Cortex of kidney (tissue), 1 donor: ENCODE measurements around the gene C10orf90.

Experiments used
- DNase-seq: peaks from one replicate; lab custom pipeline; 2025; lab: John Stamatoyannopoulos, UW

The C10orf90 gene

DNA sequence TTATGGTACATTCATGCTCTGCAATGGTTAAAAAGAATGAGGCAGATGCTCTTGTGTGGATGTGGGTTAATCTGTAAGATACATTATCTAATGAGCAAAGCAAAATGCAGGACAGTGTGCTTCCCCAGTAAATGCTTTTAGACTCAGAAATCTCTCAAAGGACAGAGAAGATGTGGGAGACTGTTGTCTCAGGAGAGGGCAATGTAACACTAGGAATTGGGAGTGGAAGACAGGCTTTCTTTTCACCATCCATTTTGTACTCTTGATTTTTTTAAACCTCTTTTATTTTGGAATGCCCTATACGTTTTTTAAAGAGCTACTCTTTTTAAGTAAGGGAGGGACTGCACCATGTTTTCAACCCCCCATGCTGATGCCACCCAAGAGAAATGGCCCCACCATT is 204.7 kb downstream of the C10orf90 start:
- no peak for DNase-seq

DNA sequence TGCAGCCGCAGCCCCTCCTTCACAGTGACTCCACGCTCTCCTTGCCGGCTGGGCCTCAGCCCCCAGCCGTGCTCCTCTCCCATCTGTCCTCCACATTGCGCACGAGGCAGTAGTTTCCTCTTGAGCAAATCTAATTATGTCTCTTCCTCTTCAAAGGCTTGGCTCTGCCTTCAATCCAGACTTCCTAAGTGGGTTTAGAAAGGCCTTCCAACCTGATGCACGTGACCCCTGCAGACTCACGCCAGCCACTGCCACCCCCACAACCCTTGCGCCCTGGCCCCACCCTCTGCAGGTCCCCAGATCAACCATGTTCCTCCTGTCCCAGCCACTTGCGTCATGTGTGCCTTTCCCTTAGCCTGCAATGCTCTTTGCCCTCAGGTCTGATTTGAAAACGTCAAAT is 207.2 kb downstream of the C10orf90 start:
- no peak for DNase-seq

DNA sequence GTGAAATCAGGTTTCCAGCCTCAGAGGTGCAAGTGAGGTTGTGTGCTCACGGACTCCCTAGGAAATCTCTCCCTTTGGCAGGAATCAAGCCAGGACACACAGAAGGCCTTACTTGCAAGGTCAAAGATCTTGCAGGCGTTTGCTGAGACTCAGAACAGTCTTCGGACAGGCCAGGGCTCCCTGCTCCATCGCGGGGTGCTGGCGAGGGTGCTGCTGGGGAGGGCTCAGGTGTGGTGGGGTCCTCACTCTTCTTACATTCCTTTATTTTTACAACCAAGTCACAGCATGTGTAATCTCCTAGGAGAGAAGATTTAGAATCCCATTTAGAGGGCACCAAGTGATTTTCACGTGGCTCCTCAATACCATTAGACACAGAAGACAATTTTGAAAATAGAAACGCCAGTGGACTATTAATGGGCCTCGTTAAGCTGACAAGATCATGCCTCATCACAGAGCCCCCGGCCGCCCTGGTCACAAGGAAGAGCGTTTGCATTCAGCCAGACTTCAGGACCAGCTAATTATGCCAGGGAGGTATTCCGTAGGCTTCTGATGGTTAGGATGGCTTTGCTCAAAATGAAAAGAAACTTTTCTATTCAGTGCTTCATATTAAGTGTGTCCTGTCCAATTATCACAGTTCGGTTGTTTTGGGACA is 209.1 kb downstream of the C10orf90 start:
- DNase-seq: no peak

DNA sequence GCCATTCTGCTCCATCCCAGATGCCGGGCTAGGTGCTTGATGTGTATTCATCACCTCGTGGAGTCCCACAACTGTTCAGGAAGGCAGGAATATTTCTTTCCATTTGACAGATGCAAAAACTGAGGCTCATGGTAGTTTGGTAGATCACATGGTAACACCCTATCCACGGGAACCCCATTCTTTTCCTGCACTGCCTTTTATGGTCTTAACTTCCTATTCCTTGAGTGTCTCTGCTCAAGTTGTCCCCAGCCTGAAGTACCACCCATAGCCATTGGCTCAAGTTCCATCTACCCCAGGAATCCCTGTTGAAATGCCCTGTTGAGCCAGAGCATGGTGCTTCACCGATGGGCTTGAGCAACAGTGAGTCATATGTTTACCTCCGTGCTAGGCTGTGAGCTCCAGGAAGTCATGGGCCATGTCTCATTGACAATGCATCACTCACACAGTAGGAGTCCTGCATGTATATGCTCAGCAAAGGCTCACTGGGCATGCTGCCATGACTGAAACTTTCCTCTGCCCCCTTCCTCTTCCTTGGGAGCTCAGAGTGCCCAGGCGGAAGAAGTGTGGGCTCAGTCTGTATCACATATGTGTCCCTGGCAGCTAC is 210.5 kb downstream of the C10orf90 start:
- DNase-seq: no peak

DNA sequence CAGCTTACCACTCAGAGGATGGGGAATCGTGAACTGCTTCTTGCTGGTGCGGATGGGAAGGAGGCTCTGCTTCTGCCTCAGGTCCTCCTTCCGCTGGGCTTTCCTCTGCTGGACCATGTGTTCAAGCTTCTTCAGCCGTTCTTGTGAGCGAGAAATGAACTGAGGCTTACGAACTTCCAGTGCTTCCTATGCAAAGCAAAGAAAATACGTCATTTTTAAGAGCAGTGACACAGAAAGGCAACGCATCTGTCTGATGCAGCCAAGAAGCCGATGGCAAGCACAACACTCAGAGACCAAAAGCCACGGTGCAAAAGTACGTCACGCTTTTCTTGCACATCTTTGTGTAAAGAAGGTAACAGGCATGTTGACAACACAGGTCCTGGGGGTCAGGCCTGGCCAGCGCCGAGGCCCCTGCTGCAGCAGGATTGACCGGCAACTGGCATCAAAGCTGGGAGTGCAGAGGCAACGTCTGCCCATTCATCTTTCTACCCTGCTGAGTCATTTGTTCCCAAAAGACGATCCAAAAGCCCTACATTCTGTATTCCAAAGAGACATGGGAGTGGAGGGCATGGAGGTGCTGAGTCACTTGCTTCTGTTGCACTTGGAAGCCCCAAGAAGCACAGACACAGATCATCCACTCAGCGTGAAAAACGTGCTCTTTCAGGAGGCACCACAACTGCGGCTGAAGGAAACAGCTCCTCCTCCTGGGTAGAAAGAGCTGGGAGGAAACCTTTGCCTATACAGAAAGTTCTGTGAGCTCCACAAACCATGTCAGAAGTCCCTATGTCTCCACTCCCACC is 211.3 kb downstream of the C10orf90 start:
- no peak for DNase-seq

DNA sequence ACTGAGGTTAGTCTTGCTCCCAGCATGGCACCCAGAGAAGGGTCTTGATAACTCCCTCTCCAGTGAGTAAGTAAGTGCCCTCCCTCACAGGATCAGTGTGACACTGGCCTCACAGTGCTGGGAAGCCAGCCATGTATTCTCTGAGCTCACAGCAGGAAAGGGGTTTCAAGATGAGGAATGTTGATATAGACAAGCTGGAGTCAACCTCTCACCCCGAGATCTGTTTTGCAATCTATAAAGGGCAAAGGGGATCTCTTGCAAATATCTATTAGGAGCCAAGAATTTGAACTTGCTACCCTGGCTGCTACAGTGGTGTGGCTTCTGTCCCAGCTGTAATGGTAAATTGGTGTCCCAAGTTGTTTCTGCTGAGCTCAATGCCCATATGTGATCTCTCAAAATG is 212.0 kb downstream of the C10orf90 start:
- DNase-seq: no peak

DNA sequence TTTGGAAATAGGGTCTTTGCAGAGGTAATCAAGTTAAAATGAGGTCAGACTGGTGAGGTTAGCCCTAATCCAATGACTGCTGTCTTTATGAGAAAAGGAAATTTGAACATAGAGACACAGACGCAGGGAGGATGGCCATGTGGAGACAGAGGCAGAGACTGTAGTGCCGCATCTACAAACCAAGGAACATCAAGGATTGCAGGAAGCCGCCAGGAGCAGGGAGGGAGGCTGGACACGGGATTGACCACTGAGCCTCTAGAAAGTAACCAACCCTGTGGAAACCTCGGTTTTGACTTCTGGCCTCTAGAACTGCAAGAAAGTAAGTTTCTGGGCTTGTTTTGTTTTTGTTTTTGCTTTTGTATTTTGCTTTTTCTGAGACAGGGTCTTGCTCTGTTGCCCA is 213.9 kb downstream of the C10orf90 start:
- DNase-seq: no peak

DNA sequence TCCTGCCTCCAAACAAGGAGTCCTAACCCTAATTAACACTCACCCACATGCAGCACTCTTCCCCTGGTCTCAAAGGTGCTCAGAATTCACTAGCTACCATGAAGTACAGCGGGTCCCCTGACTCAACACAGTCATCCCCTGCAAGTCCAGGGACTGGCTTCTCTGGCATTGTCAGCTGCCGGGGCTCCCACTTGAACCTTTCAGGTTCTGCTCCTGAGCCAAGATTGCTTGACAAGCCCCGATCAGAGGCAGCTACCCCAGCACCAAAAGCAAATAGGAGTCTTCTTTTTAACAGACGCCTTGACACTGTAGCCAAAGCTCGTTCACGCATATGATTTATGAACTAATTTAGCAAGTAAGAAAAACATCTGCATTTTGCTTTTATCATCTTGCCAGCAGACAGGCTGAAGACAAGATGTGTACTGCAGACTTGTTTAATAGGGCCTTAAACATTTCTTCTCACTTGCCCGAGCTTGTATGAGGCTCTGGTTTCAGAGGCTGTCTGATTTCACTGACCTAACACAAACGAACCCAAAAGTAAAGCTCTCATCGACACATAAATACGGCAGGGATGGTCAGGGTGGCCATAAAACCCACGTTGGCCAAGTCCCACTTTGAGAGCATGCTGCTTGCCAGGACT is 214.6 kb downstream of the C10orf90 start:
- DNase-seq: no peak

DNA sequence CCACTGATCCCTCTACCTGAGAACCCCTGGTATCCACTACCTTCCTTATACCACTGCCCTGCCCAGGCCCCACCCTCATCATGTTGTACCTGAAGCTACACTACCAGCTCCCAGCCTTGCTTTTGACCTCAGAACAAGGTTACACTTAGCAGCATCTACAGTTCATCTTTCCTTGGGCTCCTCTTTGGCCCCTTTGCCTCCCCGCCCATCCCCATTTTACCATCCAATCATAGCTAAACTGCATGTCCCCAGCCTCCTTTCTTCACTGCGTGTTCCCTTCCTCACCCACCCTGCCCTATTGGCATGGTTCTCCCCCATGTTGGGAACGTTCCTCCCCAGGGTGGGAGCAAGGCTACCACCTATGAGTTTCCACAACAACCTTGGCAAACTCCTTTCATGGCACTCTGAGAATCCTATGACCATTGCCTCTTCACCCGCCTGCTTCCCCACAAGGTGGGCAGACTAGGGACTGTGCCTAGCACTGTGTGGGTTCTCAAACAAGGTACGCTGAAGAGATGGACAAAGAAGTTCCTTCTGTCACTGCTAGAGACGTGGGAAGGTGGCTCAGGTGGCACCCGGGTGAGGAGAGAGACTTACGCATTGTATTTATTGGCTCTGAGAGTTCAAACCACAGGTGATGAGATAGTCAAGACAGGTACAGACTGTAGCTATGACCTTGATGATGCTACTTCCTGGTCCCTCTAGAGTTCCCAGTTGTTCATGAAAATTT is 215.3 kb downstream of the C10orf90 start:
- DNase-seq: no peak

DNA sequence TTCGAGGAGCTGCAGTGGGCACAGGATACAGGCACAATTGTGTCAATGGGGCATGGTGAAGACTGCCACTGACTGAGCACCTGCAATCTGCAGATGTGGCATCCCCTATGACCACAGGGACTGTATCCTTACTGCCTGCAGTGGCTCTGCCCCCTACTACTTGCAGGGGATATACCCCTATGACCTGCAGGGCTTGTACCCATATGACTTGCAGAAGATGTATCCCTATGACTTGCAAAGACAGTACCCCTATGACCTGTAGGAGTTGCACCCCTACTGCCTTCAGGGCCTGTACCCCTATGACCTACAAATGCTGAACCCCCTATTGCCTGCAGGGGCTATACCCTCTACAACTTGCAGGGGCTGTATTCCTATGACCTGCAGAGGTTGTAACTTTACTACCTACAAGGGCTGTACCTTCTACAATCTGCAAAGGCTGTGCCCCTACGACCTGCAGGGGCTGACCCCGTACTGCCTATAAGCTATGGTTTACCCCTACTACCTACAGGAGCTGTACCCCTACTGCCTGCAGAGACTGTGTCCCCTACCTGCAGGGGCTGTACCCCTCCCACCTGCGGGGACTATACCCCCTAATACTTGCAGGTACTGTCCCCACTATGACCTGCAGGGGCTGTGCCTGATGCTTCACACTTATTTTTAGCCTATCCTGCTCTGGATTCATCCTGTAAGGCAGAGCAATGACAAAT is 216.3 kb downstream of the C10orf90 start:
- no peak for DNase-seq

DNA sequence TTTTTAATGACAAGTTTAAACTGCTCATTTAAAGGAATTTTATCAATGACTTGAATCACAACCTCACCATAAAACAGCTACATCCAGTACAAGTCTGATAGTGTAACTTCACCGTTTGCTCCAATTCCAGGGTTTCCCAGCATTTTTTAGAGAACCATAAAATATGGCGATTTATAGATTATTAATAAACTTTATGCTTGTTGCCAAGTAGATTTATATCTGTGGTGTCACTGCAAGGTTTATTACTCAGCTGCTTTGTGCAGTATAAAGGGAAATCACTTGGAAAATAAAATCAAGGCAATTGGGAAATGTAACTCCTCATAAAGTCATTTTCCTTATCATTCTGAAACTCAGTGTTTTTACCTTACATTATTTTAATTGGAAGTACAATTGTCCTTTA is 218.2 kb downstream of the C10orf90 start:
- DNase-seq: no peak

DNA sequence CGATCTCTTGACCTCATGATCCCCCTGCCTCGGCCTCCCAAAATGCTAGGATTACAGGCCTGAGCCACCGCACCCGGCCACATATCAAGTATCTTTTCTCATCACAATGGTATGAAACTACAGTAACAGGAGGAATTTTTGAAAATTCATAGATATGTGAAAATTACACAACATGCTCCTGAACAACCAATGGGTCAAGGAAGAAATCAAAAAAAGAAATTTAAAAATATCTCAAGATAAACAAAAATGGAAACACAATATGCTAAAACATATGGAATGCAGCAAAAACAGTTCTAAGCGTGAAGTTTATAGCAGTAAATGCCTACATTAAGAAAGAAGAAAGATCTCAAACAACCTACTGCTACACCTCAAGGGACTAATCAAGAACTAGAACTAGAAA is 222.4 kb downstream of the C10orf90 start:
- DNase-seq: no peak

DNA sequence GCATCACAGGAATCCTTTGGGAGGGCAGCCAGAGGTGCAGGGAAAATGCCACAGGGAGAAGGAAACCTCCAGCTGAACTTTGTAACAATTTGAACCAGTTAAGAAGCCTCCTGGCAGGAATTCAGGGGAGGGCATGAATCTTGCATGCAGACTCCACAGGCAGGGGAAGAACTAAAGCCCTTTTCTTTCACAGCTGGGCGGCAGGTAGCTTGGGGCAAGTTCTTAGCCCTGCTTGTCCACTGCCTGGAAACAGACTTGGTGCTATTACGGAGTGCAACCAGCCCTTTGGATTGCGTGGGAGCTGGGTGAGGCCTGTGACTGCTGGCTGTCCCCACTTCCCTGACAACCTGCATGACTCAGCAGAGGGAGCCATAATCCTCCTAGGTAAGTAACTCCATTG is 230.6 kb downstream of the C10orf90 start:
- no peak for DNase-seq

DNA sequence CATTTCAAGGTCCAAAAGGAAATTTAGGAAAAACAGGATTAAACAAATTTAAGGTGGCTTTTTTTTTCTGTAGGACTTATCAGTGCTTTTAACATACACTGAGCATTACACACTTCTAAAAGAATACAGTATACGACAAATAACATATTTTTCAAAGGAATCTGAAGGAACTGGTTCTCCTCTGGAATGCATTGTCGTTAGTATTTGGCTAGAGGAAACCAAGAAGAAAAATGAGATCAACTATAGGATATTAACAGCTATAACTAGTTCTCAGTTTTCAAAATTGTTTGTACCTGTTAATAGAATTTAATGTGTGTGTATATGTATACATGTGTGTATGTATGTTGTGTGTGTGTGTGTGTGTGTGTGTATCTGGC is 232.1 kb downstream of the C10orf90 start:
- DNase-seq: no peak

DNA sequence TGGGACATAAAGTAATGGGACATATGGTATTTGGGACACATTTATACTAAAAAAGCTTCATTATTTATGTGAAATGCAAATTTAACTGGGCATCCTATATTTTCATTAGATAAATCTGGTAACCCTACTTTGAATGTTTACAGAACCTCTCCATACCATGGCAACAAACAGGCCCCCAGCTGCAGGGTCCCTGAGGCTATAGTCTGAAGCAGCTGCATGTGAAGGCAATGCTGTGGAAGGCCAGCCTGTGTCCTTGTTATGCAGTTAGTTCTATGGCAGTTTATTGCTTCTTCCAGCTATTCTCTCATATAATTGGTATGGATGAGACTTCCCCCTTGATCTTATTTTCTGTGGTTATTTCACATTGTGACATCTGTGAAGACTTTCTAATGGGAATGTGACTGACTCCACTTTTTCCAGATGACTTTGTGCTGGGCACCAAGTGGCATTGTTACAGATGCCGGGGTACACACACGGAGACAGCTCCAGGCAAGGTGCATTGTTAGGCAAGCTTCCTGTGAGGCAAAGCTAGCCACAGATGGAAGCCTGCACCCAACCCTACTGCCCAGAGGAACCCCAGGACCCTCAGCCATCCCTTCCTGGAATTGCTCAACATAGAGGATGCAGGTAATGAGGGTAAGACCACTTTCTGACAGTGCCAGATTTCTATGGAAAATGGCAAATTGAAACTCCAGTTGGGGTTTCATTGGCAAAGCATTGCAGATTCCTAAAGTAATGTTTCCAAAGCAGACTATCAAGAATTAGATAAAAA is 232.7 kb downstream of the C10orf90 start:
- no peak for DNase-seq

DNA sequence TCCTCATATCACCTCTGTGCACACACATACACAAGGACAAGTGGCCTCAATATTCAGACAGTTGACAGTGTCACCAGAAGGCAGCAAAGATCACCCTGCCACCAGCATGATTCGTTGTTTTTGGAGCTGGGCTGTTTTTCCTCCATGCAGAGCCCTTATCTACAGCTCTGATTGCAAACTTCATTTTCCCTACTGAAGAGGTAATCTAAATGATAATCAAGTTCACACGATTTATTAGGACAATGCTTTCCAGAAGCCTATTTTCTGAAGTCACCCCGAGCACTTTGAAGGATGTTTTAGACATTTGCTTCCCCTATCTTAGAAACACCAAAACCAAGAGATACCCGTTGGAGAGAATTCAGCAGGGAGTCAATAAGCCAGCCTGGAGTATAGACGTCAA is 236.3 kb downstream of the C10orf90 start:
- DNase-seq: no peak

DNA sequence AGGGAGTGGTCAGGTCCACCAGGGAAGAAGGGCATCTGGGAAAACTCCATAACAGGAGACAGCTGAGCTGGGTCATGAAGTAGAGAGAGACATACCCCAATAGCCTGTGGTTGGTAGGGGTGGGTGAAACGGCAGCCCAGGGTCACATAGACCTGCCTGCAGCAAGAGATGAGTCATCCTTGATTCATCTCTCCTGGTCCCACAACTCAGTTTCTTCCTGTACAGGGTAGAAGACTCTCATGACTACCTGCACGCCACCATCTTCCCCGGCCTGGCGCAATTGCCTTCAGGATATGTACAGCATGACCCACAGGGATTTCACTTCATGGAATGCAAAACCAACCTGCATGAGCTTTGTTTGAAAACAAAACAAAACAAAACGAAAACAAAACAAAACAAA is 237.1 kb downstream of the C10orf90 start:
- DNase-seq: no peak

DNA sequence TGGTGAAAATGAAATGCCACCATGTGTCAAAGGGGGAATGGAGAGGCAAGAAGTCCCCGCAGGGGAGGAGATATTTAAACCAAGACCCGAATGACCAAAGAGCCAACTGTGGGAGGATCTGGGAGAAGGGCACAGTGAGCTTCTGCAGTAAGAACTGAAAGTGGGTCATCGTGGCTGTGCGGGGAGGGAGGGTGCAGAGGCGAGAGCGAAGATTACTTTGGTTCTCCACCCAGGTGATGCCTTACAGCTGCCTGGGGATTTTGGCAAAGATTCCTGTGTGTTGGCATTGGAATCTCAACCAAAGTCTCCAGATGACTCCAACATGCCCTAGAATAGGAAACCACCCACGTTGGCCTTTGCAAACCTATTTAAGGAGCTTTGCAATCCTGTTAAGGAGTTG is 238.0 kb downstream of the C10orf90 start:
- DNase-seq: no peak

DNA sequence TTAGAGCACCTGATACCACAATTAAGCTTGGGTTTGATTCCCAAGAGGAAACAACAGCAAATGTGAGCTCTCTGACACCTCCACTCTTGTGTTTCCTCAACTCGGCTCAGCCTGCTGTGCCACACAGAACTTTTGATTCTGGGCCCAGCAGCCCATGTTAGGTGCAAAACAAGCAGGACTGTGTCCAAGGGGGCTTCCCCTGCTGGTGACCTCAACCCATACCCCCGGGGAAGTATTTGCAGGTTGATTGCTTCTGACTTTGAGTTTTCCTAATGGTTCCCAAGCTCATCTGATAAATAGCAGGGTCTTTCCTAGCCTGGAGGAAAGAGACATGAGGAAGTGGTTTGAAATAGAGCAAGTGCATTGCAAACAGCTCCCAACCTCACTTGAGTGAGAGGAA is 238.7 kb downstream of the C10orf90 start:
- DNase-seq: no peak

DNA sequence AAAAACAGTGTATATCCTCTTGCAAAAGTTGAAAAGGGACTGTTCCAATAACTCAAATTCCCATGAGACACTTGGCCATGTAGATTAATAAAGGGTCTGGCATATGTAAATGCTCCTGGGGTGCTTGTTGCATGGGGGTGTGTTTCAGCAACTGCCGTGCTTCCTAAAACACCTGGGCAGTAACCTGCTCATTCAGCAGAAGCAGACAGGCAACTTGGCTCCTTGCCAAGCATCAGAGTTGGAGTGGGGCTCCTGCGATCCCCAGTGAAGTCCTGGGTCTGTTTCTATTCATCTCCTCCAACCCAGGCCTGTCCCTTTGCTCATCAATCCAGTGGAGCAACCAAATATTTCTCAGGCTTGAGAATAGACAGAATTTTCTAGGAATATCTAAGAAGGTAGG is 240.0 kb downstream of the C10orf90 start:
- no peak for DNase-seq

DNA sequence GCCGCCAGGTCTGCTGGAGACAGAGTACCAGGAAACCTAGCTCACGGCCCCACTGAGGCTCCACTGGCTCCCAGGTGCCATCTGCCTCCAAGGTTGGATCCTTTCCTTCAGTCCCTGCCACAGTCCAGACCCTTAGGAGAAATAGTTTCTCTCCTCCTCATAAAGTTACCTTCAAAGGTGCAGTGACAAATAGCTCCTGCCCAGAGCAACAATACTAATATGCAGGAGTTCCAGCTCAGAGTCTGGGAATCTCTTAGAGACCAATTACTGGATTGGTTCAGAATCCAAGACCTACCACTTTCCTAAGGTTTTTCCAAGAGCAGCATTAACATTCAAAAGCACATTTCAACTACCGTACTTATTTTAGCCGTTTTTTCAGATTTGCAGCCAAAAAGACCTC is 241.2 kb downstream of the C10orf90 start:
- DNase-seq: no peak
